Hindlimb muscle (tissue), 1 donor: ENCODE data around the gene MOCOS. TPM values are rescaled to one million over a fixed set of nuclear protein-coding genes. Genes with fewer than 3 reads are reported as not detected.

Source experiments
- DNase-seq: peaks from one replicate; pipeline ENCODE4 v3.0.0-alpha.2; 2013
- polyA plus RNA-seq: library from polyadenylated mRNA; unstranded; fragments of 120-200 nt; gene quantifications from one replicate; pipeline ENCODE4 v1.2.1, GENCODE V29; 2013; ENCODE audit not compliant: insufficient read length

MOCOS gene
- polyA plus RNA-seq, 1 donor = 0.10 TPM

GRCh38 chr18:36274083-36274715, 86.9 kb downstream of the MOCOS start:
- DNase-seq = no peak

- DNase-seq = no peak
Observed at GRCh38 chr18:36275561-36275960, 88.3 kb downstream of the MOCOS start.

GRCh38 chr18:36279001-36279400, 91.7 kb downstream of the MOCOS start:
- DNase-seq = no peak

DNA sequence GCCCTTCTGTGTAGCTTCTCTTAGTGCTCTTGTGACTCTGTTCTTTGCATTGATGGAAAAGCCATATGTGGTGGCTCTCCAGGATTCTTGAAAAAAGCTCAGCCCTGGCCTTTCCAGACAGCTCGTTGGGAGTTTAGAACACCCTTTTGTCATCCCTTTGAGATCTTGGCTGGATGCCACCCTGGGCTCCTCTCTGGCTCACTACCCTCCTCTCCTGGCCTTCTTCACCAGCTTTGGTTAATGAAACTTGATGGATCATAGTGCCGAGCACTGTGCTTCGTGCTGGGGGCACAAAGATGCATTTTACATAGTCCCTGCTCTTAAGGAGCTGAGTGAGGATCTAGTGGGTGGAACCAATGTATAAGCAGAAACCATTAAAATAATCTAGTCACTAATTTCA, 94.6 kb downstream of the MOCOS start:
- no peak for DNase-seq

GRCh38 chr18:36283448-36283847, 96.2 kb downstream of the MOCOS start:
- DNase-seq = no peak

DNA sequence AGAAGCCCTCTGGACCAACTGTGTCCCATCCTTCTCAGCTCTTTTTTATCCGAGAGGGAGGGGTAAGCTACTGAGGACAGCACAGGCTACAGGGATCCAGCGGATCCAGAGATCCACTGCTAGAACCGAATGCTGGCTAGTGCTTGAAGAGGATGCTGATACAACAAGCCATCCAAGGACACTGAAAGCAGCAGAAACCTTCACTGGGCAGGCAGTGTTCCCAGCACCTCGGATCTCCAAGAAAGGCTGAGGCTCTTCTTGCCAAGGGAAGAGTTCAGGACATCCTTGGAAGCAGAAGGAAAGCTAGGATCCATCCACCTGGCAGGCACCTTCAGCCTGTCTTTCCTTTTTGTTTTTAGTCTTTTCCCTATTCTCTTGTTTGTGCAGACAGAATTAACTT, 97.0 kb downstream of the MOCOS start:
- DNase-seq = no peak

GRCh38 chr18:36284671-36285295, 97.5 kb downstream of the MOCOS start:
- peak; percentile 62 for DNase-seq

DNA sequence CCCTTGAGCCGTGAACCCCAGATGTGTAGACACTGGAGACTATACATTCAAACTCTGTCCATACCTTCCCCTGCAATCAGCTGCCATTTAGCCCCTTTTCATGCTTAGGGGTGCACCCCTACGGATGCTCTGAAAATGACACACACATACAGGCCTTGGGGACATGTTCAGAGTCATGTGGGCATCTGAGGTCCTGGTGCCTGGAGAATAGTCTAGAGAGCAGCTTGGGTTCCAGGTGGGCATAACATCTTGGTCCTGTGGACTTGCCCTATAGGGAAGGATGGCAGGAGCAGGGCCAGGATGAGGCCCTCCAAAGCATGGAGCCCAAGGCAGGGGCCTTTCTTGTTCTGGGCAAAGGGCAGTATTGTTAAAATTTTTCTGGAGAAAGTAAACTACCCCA, 100.4 kb downstream of the MOCOS start:
- no peak for DNase-seq

DNA sequence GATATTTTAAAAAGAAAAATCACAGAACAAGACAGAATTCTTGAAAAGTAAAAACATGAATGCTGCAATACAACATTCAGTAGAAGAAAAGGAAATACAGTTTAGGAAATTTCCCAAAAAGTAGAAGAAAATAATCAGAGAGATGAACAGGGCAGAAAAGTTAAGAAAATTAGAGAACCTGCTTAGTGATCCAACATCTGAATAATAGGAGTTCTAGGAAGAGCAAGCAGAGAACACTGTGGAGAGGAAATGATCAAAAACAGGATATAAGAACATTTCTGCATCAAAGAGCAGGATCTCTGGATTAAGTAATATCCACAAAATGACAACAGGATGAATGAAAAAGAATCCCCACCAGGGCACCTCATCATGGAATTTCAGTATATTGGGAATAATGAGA, 101.4 kb downstream of the MOCOS start:
- DNase-seq = no peak

DNA sequence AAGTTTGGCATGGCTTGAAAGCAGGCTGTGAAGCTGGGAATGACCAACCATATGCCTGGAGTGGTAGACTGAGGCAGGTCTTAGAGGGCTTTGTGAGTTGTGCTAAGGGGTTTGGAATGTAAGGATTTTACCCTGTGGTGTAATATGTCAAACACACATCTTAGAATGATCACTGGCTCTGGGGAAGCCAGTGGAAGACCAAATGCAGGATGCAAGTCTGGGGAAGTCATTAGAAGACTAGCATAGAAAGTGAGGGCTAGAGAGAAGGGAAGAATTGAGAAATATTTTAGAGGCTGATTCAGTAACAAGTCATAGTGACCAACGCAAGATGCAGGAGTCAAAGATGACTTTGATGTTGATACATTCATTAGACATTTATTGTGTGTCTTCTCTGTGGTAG, 106.7 kb downstream of the MOCOS start:
- DNase-seq = no peak

DNA sequence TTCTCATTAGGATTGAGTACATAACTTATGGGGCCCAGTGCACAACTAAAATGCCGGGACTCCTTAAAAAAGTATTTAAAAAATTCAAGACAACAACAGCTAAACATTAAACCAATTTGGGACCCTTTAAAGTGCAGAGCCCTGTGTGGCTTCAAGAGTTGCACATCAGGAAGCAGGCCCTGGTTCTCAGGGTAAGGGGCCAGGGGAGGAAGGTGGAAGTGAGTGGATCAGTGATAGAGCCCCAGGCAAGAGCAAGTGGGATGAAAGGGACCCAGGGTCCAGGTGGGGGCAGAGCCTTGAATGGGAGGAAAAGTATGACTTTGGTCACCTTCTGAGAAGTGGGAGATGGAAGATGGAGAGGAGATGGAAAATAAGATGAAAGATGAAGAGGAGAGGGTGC, 107.9 kb downstream of the MOCOS start:
- no peak for DNase-seq

DNA sequence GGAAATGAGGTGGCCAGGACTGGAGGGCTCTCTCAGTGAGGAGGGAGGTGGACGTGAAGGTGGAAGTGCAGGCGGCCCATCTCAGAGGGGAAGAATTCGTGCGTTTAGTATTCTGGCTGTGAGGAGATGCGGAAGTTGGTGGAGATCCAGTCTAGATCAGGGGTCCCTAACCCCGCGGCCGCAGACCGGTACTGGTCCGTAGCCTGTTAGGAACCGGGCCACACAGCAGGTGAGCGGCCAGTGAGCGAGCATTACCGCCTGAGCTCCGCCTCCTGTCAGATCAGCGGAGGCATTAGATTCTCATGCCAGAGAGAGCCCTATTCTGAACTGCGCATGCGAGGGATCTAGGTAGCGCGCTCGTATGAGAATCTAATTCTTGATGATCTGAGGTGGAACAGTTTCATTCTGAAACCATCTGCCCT, 108.6 kb downstream of the MOCOS start:
- DNase-seq = no peak

DNA sequence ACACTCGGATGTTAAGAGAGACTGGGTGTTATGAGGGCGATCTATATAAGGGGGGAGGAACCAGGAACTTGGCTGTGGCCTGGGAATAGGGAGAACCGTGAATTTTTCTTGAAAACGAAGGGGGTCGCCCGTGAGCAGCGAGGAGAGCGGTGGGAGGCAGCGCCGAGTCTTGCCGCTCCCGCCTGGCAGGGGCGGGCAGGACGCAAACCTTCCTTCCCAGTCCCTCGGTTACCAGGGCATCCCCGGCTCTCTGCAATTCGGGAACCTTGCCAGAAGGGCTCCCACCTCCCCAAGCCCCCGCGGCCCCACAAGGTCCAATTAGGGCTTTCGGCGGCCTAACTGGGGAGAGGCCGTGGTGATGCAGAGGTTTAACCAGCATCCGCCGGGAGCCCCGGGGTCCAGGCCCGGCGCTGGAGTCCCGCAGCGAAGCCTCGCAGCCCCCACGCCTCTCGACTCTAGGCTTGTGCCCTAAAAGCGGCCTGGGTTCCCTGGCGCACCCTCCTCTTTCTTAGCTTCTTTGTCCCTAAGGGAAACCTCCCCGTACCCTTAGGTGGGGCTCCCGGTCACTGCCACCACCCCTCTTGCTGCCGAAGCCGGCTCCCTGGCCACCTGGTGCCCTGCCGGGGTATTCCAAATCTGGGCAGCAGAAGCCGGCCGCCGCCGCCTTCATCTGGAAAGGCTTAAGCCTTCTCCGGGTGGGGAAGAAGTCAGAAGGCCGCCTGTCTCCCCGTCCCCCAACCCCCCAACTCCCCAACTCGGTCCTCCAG, 109.5 kb downstream of the MOCOS start:
- peak; percentile 83 for DNase-seq

GRCh38 chr18:36297417-36298125, 110.3 kb downstream of the MOCOS start, which contains the start of gene FHOD3:
Gene FHOD3 (plus strand): TSS chr18:36297713. CDS start chr18:36297836, 123 bp downstream.
- DNase-seq = peak; percentile 32

- DNase-seq = no peak
Observed at GRCh38 chr18:36298126-36298741, 110.9 kb downstream of the MOCOS start.

GRCh38 chr18:36299015-36299414, 111.7 kb downstream of the MOCOS start:
- no peak for DNase-seq

- no peak for DNase-seq
Observed at GRCh38 chr18:36300211-36300610, 112.9 kb downstream of the MOCOS start.

DNA sequence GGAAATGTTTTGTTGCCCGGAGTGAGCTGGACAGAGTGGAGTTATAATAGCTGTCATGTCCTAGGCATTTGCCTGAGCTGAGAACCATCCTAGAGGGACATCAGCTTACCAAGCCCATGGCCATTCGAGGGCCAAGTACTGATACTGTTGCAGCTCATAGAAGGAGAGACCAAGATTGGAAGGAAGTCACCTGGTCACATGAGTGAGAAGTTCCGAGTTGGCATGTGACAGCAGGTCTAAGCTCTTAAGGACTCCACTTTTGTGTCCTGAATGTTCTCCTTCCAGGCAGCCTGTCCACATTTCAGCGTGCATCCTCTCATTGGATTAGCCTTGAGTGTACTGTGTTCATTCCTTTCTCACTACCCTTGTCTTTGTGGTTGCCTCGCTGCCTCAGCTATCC, 114.6 kb downstream of the MOCOS start:
- no peak for DNase-seq

GRCh38 chr18:36302676-36303075, 115.4 kb downstream of the MOCOS start:
- no peak for DNase-seq

DNA sequence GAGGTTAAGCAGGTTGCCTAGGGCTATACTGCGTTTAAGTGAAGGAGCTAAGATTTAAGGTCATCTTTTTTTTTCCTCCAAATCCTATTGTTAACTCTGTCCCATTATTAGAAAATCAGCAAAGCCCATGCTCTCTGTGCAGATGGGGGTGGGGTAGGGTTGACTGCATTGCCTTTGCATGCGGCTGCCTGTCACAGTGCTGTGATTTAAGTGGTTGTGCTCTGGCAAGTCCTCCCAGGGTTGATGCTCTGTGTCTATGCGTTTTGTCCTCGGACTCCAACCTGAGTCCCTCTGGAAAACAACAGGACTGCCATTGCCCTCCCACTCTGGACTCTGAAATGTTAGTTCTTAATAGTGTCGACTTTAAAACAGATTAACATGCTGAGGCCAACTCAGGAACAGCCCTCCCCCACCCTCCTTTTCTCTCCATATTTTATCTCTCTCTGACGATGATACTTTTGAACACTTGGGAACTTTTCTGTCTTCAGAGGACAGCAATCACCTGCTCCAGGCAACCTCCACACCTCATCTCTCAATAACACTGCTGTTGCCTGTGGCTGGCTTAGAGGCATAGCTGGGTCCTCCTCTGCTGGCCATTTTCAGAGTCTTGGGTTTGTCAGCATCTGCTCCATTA, 116.0 kb downstream of the MOCOS start:
- no peak for DNase-seq

GRCh38 chr18:36304723-36305122, 117.4 kb downstream of the MOCOS start:
- DNase-seq = no peak

- DNase-seq = no peak
Observed at GRCh38 chr18:36305375-36305774, 118.1 kb downstream of the MOCOS start.
